Measurements from ENCODE around the gene TGFB1I1.

- no peak for TF ChIP-seq GATA2 (IDR thresholded peaks at IDR 0.05; ENCODE audit: low read depth, low read length)
- TF ChIP-seq GATA3 (IDR thresholded peaks at IDR 0.05; ENCODE audit: low read depth, low read length) = no peak
These were observed 24.7 kb downstream of the TGFB1I1 start for GRCh38 chr16:31496670-31497069.
